ENCODE measurements around the gene MAG. TPM values are rescaled to one million over a fixed set of nuclear protein-coding genes. Genes with fewer than 3 reads are reported as not detected.

Gene MAG
- total and polyA plus RNA-seq, 2 of the 8 experiments (the other 6 are each of a cell fraction or from before 2014, with no cell fraction given), result 0.20 to 1.3 TPM

DNA sequence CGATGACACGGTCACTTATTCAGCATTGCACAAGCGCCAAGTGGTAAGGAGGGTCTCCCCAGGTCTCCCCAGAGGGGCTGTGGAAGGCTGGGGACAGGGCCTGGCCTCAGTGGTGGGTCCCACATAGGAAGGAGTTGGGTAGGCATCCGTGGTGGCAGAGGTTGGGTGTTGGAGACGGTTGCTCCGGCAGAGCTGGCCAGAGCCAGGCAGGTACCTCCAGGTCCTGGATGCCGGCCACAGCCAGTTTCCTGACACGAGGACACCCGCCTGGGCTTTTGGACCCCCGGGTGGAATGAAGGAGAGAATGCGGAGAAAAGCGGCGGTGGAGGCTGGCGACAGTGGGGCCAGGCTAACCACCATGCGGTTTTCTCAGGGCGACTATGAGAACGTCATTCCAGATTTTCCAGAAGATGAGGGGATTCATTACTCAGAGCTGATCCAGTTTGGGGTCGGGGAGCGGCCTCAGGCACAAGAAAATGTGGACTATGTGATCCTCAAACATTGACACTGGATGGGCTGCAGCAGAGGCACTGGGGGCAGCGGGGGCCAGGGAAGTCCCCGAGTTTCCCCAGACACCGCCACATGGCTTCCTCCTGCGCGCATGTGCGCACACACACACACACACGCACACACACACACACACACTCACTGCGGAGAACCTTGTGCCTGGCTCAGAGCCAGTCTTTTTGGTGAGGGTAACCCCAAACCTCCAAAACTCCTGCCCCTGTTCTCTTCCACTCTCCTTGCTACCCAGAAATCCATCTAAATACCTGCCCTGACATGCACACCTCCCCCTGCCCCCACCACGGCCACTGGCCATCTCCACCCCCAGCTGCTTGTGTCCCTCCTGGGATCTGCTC lies 54.5 kb downstream of the MAG start (continued):
- no peak for TF ChIP-seq BACH1 (IDR thresholded peaks at IDR 0.05; ENCODE audit: low read length)

Data from H1 (cell line).